GM21447 (cell line): Measurements from ENCODE around the gene SLC7A10.
"Not testable (repeated sequence)": the region's sequence is repeated elsewhere in the genome, so short reads cannot be mapped to it uniquely, and the experiment has no call there.

Experiments
- ATAC-seq: cut with Tn5 transposase; IDR thresholded peaks from one replicate; pipeline ENCODE4 v1.9.1; 2021; ENCODE audit not compliant: unreplicated experiment

The SLC7A10 gene

GRCh38 chr19:33219261-33219815 lies 6.3 kb downstream of the SLC7A10 start:
- ATAC-seq = no peak

- ATAC-seq = no peak
Observed at GRCh38 chr19:33217881-33218280, 7.8 kb downstream of the SLC7A10 start.

GRCh38 chr19:33216198-33216830 lies 9.3 kb downstream of the SLC7A10 start:
- ATAC-seq = no peak

GRCh38 chr19:33215438-33216197 lies 10.0 kb downstream of the SLC7A10 start:
- ATAC-seq = no peak

GRCh38 chr19:33214596-33214995 lies 11.1 kb downstream of the SLC7A10 start:
- no peak for ATAC-seq

DNA sequence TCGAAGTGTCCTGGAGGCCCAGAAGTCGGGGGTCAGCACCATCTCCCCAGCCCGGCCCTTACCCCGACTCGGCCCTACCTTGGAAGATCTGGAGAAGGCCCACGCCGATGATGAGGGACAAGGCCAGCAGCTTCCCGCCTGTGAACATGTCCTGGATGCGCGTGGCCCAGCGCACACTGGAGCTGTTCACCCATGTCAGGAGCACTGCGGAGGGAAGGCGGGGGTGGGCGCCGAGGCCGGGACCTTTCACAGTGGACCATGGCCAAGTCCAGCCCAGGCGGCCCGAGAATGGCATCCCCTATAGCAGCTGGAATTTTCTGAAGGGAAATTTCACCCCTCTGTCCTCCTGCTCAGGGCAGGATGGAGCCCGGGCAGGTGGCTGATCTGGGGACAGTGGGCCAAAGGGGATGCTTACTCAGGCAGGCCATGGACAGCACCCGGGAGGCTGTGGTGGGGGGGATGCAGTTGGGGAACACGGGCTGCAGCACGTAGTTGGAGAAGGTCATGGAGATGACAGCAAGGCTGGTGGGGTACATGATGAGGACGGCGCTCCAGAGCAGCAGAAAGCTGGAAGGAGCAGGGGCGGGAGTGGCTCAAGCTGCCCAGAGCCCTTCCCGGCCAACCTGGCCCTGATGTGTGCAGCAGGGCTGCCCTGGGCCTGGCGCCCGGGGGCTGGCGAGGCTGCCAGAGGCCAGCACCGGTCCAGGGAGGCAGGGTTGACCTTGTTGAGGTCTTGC lies 13.0 kb downstream of the SLC7A10 start:
- ATAC-seq = no peak

- no peak for ATAC-seq
Observed at GRCh38 chr19:33211794-33212435, 13.7 kb downstream of the SLC7A10 start.

DNA sequence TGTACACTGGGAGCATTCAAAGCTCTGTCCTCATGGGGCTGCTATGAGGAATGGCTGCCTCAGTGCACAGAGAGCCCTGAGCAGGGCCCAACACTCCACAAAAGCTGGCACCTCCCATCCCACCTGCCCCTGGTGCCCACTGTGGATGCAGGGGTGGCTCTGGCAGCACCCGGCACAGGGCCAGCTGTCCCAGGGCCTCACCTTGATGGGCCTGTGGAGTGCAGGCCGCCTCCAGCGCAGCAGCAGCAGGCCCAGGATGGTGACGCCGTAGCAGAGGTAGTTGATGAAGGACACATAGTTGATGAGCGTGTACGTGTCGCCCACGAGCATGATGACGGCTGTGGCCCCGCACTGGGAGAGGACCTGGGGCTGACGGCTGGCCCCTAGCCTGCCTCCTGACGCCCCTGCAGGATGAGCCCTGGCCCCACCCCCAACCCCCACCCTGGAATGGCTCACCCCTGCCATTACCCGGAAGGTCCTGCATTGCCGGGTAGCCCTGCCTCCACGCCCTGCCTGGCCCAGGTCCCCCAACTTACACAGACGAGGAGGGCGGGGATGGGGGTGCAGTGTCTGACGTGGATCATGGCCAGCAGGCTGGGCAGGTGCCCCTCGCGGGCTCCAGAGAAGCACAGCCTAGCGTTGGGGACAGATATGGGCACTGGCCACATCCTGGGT lies 15.2 kb downstream of the SLC7A10 start:
- no peak for ATAC-seq

DNA sequence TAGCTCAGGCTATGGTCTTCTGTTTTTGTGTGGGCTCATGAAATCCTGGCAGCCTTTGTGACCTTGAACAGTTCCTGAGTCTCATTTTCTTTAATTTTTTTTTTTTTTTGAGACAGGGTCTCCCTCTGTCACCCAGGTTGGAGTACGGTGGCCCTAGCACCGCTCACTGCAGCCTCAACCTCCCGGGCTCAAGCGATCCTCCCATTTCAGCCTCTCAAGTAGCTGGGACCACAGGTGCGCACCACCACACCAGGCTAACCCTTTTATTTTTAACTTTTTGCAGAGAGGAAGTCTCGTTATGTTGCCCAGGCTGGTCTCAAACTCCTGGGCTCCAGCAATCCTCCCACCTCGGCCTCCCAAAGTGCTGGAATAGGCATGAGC lies 15.8 kb downstream of the SLC7A10 start:
- not testable (repeated sequence) for ATAC-seq

GRCh38 chr19:33208904-33209849 lies 16.5 kb downstream of the SLC7A10 start:
- ATAC-seq = no peak

- no peak for ATAC-seq
Observed at GRCh38 chr19:33208371-33208895, 17.2 kb downstream of the SLC7A10 start.

- ATAC-seq = no peak
Observed at GRCh38 chr19:33207903-33208302, 17.7 kb downstream of the SLC7A10 start.

DNA sequence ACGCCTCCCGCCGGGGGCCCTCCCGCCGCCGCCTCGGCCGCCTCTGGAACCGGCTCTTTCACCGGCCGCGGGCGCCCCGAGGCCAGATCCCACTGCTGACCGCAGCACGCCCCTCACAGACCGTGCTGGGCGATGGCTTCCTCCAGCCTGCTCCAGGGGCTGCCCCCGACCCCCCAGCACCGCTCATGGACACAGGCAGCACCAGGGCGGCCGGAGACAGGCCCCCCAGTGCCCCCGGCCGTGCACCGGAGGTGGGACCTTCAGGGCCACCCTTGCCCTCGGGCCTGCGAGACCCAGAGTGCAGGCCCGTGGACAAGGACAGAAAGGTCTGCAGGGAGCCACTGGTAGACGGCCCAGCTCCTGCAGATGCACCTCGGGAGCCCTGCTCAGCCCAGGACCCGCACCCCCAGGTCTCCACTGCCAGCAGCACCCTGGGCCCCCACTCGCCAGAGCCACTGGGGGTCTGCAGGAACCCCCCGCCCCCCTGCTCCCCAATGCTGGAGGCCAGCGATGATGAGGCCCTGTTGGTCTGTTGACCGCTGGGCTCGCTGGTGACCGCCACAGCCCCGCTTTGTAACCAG lies 18.5 kb downstream of the SLC7A10 start:
- ATAC-seq = no peak

DNA sequence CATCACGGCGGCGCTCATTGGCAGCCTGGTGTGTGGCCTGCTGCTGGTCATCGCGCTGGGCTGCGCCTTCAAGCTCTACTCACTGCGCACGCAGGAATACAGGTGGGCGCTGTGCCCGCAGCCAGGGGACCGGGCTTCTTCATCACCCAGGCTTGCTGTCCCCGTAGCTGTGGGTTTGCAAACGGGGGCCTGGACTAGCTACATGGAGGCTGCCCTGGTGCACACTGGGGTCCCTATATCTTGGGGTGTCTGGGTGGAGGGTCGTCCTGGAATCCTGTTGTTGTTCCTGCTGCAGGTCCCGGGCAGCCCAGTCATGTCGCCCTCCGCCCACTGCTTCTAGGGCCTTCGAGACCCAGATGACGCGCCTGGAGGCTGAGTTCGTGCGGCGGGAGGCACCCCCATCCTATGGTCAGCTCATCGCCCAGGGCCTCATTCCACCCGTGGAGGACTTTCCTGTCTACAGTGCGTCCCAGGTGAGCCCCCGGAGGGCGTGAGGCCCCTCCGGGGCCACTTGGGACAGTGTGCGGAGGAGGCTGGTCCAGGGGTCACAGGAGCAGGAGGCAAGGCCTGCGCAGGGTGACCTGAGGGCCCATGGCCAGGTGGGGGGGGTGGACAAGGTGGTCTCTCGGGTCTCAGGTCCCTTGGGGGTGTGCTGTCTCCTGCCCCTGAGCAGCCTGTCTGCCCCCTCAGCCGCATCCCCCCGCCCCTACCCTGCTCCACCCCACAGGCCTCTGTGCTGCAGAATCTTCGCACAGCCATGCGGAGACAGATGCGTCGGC lies 19.2 kb downstream of the SLC7A10 start:
- no peak for ATAC-seq

GRCh38 chr19:33205531-33206260 lies 20.0 kb downstream of the SLC7A10 start:
- ATAC-seq = no peak

DNA sequence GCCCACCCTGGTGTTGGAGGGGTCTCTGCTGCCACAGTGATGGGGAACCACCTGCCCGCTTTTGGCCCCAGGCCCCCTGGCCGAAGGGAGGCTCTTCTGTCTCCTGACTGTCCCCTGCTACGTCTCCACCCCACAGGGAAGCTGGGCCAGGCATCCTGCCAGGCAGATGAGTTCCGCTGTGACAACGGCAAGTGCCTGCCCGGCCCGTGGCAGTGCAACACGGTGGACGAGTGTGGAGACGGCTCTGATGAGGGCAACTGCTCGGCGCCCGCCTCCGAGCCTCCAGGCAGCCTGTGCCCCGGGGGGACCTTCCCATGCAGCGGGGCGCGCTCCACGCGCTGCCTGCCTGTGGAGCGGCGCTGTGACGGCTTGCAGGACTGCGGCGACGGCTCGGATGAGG lies 20.5 kb downstream of the SLC7A10 start:
- ATAC-seq = no peak

DNA sequence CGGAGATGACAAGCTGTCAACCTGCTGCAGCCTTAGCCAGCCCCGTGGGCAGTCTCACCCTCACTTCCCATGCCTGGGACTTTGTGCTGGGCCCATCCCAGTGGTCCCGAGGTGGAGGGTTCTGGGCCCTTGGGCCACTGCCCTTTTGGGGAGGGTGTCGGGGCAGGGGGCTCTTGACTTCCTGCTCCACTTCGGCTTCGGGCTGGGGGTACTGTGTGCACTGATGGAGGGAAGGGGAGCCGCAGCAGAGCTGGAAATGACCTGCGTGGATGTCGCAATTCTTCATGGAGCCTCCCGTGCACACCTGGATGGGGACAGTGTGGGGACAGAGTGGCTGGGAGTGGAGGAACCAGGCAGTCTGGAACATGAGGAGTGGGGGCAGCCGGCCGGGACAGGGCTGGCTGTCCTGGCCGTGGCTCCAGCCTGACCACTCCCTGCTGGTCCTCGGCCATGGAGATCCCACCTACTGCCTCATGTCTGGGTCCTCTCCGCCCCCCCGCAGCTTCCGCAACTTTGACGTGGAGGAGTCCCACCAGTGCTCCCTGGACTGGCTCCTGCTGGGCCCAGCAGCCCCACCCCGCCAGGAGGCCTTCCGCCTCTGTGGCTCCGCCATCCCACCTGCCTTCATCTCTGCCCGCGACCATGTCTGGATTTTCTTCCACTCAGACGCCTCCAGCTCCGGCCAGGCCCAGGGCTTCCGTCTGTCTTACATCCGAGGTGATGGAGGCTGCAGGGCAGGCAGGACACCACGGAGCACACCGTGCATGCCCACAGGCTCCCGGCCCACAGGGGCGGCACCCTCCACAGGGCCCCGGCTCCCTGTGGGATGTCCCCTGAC lies 21.3 kb downstream of the SLC7A10 start:
- ATAC-seq = no peak
